H1 (cell line): ENCODE results near the gene RFX1. TPM values are rescaled to one million over a fixed set of nuclear protein-coding genes. Genes with fewer than 3 reads are reported as not detected.

Experiments used
- CHD2 ChIP-seq: IDR thresholded peaks from 2 replicates; pipeline ENCODE4 v1.6.1; 2012; ENCODE audit warnings: low read length, improper control_type of control experiment
- NRF1 ChIP-seq: IDR thresholded peaks from 2 replicates; pipeline ENCODE4 v1.6.1; 2011; ENCODE audit warnings: mild to moderate bottlenecking, low read depth, low read length, improper control_type of control experiment
- RAD21 ChIP-seq, 2 experiments: IDR thresholded peaks in 1 of 2; conservative IDR thresholded peaks in 1 of 2; 2 replicates each; pipeline ENCODE4 v1.6.1; 2011; ENCODE audit warnings: low read depth in 2 of 2, low read length in 2 of 2, improper control_type of control experiment in 1 of 2, inconsistent platforms in 1 of 2, mild to moderate bottlenecking in 1 of 2, moderate library complexity in 1 of 2
- RNF2 ChIP-seq: fragments of 200-900, 300-1000 bp; sonication (generic); IDR thresholded peaks from 2 replicates; pipeline ENCODE4 v1.7.1; 2016; ENCODE audit warnings: borderline replicate concordance, low read depth, mild to moderate bottlenecking, antibody characterized with exemption, low read length; ENCODE audit not compliant: poor library complexity, severe bottlenecking; ENCODE audit errors: missing control alignments
- RXRA ChIP-seq: IDR thresholded peaks from 2 replicates; pipeline ENCODE4 v1.6.1; 2011; ENCODE audit warnings: low read depth, mild to moderate bottlenecking, low read length, moderate library complexity; ENCODE audit not compliant: insufficient read depth
- SRF ChIP-seq: IDR thresholded peaks from 2 replicates; pipeline ENCODE4 v1.6.1; 2011; ENCODE audit warnings: mild to moderate bottlenecking, low read depth, low read length, moderate library complexity
- polyA plus RNA-seq, 7 experiments: library from polyadenylated mRNA; depleted of rRNA in 3 of 7; stranded (reverse) in 5 of 7; unstranded in 2 of 7; fragments of >200 nt in 5 of 7; fragments of 200-250 nt in 2 of 7; gene quantifications; 1 replicate in 5 of 7; 2 replicates in 1 of 7; 4 replicates in 1 of 7; pipeline versions ENCODE4 v1.2.1 to v1.2.3, GENCODE V29; 2011 to 2013; ENCODE audit warnings: missing spikeins in 2 of 7, mixed read lengths in 2 of 7
- total RNA-seq: library from RNA; stranded (reverse); fragmentation: NEBNext Ultra II Directional; extraction: Animal tissue kit (Norgen Biotek cat#: 25700); gene quantifications from 2 replicates; pipeline ENCODE4 v1.2.1, GENCODE V29; 2021
- TF ChIP-seq, protein P1 (sequence below): IDR thresholded peaks from 2 replicates; pipeline ENCODE4 v1.6.1; 2012; ENCODE audit warnings: inconsistent platforms

The RFX1 gene
- total and polyA plus RNA-seq, 2 of the 8 experiments (the other 6 are each of a cell fraction or from before 2014, with no cell fraction given), result 4.9 to 17.0 TPM

DNA sequence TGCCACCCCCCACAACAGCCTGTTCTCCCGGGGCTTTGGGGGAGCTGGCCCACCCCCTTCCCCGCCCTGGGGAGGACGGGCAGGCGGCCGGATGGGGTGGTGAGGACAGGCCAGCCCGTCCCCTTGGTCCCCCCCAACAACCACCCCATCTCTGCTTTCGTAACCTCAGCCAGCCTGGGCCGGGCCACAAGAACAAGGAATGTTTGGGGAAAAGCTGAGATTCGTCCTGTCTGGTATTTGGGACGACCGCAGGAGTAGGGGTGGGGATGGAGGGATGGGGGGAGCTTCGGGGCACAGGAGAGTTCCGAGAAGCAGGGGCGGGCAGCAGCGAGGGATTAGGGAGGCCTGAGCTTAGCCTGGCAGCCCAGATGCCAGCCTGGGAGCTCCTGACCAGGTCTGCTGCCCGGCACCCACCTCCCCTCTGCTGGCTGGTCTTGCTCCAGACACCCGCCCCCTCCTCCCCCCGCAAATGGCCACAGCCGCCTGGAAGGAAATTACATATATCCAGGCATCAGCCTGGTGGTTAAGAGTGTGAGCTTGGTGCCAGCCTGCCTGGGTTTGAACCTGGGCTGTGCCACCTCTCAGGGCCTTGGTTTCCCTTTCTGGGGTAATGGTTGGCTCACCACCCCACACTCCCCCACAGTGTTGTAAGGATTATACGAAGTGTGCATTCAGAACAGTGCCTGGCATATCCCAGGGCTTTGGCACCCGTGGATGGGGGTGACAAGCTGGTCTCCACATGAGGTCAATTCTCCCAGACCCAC, 67.6 kb downstream of the RFX1 start, which contains the start of gene PODNL1 (continued):
- TF ChIP-seq RNF2 (no peak), RXRA (no peak), NRF1 (no peak), RAD21 (IDR thresholded peaks at IDR 0.05 in 1 of 2, conservative IDR thresholded peaks at IDR 0.05 in 1 of 2; ENCODE audit: low read depth in 2 of 2, low read length in 2 of 2) (no peak), SRF (no peak), CHD2 (no peak)
- TF ChIP-seq, protein P1, sequence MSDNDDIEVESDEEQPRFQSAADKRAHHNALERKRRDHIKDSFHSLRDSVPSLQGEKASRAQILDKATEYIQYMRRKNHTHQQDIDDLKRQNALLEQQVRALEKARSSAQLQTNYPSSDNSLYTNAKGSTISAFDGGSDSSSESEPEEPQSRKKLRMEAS, result no peak
